Upper lobe of right lung (tissue), 1 donor: Measurements from ENCODE around the gene LAMA4. TPM values are rescaled to one million over a fixed set of nuclear protein-coding genes. Genes with fewer than 3 reads are reported as not detected.
A peak's percentile ranks its signal among the peaks of the same experiment; 100 is the strongest.

Experiments used
- ATAC-seq: fragments of 200-7000 bp; cut with Tn5 transposase; one replicate; pipeline ENCODE4 v1.9.1; 2020; ENCODE audit warnings: mild to moderate bottlenecking, moderate library complexity
- DNase-seq: peaks from one replicate; pipeline ENCODE4 v3.0.0-alpha.2; 2020
- H3K27ac ChIP-seq: fragments of 200-600 bp; one replicate; pipeline ENCODE4 v1.8.0; 2022
- H3K27me3 ChIP-seq: fragments of 200-600 bp; one replicate; pipeline ENCODE4 v1.8.0; 2022; ENCODE audit warnings: mild to moderate bottlenecking
- H3K36me3 ChIP-seq: fragments of 200-600 bp; one replicate; pipeline ENCODE4 v1.8.0; 2022
- H3K4me1 ChIP-seq: fragments of 200-600 bp; one replicate; pipeline ENCODE4 v1.8.0; 2022
- H3K4me3 ChIP-seq: fragments of 200-600 bp; one replicate; pipeline ENCODE4 v1.8.0; 2022; ENCODE audit warnings: mild to moderate bottlenecking
- H3K9me3 ChIP-seq: fragments of 200-600 bp; one replicate; pipeline ENCODE4 v1.8.0; 2022
- intact Hi-C: fragments of 100-400 bp; cut with DNase I; formaldehyde crosslinking; loops from one replicate; pipeline ENCODE4 v1.11.0; 2022
- total RNA-seq: library from RNA; stranded (reverse); fragmentation: NEBNext Ultra II Directional; extraction: Animal tissue kit (Norgen Biotek cat#: 25700); gene quantifications from one replicate; pipeline ENCODE4 v1.2.1, GENCODE V29; 2021
- TF ChIP-seq, protein P1 (sequence below): fragments of 200-600 bp; IDR thresholded peaks from one replicate; pipeline ENCODE4 v1.8.0; 2022; ENCODE audit warnings: antibody characterized with exemption
- donor health status: DM: no; HTN: yes; CAD: no; lungs with severe emphysema.

LAMA4 gene
- total RNA-seq, 1 donor from 2014 or later = 134 TPM

DNA sequence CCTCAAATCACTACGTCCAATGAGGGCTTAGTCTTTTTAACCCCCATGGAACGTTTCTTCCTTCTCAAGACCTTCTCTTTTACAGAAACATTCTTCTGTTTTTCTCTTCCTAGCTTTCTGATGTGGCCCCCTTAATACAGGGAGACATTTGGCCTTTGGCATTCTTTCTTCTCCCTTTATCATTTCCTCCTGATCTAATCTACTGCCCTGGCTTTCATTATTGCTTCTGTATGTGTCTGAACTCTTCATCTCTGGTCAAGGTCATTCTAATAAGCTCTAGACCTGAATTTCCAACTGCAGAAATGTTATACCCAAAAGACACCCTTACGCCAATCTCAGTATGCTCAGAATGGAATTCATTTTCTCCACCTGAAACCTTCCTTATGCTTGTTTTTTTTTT is 18.4 kb upstream of the LAMA4 start:
- Histone ChIP-seq H3K9me3 (no peaks in the 10 kb centered on the region), H3K27me3 (no peaks in the 10 kb centered on the region), H3K4me1 (peaks cover 9% of the 10 kb centered on the region), H3K36me3 (no peaks in the 10 kb centered on the region), H3K4me3 (no peak overlapping the region), H3K27ac (no peak overlapping the region)
- intact Hi-C loops = no loop called here
- DNase-seq (no peak), ATAC-seq (no peak)
- TF ChIP-seq, protein P1, sequence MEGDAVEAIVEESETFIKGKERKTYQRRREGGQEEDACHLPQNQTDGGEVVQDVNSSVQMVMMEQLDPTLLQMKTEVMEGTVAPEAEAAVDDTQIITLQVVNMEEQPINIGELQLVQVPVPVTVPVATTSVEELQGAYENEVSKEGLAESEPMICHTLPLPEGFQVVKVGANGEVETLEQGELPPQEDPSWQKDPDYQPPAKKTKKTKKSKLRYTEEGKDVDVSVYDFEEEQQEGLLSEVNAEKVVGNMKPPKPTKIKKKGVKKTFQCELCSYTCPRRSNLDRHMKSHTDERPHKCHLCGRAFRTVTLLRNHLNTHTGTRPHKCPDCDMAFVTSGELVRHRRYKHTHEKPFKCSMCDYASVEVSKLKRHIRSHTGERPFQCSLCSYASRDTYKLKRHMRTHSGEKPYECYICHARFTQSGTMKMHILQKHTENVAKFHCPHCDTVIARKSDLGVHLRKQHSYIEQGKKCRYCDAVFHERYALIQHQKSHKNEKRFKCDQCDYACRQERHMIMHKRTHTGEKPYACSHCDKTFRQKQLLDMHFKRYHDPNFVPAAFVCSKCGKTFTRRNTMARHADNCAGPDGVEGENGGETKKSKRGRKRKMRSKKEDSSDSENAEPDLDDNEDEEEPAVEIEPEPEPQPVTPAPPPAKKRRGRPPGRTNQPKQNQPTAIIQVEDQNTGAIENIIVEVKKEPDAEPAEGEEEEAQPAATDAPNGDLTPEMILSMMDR = no peak

DNA sequence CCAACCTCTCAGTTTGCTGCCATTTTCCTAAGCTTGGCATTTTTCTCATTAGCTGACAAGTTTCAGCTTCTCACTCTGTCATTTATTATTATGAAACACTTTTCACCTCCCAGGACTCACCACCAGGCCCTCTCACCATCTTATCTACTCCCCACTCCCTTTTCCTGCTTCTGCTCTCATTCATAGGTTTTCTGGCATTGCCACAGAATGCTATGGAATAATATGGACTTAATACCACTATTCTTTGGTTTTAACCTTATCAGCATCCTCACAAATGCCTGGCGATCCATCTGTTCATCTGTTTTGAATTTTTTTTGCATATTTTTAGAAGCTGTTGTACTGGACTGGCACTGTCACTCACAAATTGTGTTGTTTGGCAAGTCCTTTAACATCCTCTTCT is 16.4 kb upstream of the LAMA4 start:
- Histone ChIP-seq H3K4me1 (peaks cover 9% of the 10 kb centered on the region), H3K4me3 (no peak overlapping the region), H3K27ac (no peak overlapping the region), H3K9me3 (no peaks in the 10 kb centered on the region), H3K36me3 (no peaks in the 10 kb centered on the region), H3K27me3 (no peaks in the 10 kb centered on the region)
- intact Hi-C loops = no loop called here
- TF ChIP-seq, protein P1 = no peak
- ATAC-seq = no peak
- DNase-seq = no peak

DNA sequence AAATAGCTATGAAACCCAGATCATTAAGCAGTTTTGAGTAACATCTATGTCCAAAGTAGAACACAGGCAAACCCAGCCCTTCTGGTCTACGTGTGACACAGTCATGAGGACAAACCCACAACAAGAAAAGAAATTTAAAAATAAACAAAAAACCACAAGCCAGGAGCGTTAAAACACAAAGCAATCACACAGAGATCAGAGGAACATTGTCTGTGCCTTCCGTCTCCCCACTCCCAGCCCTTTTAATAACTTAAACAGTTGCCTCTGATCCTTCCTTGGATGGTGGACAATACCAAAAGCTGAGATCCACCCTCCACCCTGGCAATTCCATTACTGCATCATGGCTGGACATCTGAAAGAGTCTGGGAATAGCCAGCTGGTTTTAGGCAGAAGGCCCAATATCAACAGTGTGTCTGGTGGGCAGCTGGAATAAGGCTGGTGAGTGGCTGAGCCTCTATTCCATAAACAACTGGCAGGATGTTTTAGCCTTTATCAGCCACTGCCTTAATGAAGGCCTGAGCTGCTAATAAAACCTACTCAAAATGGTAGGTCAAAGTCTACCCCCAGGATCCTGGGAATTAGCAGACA is 15.7 kb upstream of the LAMA4 start:
- H3K27ac ChIP-seq = no peak overlapping the region
- DNase-seq = no peak

DNA sequence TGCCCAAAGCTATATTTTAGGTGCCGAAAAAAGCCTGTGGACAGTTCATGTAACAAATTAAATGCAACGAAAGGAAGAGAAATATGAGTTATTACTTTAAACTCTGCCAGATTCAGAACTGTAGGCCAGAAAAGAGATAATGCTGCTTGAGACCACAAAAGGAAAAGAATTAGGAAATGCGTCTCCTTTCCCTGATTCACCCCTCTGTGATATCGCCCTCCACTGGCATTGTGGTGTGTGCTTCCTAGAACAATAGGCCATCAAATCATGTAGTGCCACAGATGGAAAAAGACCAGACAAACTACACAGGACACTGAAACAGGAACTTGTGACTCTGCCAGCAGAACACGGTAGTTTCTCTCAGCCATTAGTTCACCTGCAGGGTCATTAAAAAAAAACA is 14.7 kb upstream of the LAMA4 start:
- intact Hi-C loops = no loop called here
- ATAC-seq (no peak), DNase-seq (no peak)
- TF ChIP-seq, protein P1 = peak; percentile 23
- Histone ChIP-seq H3K27me3 (no peaks in the 10 kb centered on the region), H3K4me1 (peaks cover 9% of the 10 kb centered on the region), H3K36me3 (no peaks in the 10 kb centered on the region), H3K4me3 (no peak overlapping the region), H3K27ac (peak overlapping the region; percentile 67), H3K9me3 (no peaks in the 10 kb centered on the region)

More for the DNA sequence above, 15.7 kb upstream of the LAMA4 start:
- H3K4me1 ChIP-seq = peaks cover 9% of the 10 kb centered on the region
- TF ChIP-seq, protein P1 = no peak
- intact Hi-C loops = no loop called here
- H3K36me3 ChIP-seq = no peaks in the 10 kb centered on the region
- ATAC-seq = no peak
- no peaks in the 10 kb centered on the region for H3K27me3 ChIP-seq
- H3K9me3 ChIP-seq = no peaks in the 10 kb centered on the region
- no peak overlapping the region for H3K4me3 ChIP-seq

DNA sequence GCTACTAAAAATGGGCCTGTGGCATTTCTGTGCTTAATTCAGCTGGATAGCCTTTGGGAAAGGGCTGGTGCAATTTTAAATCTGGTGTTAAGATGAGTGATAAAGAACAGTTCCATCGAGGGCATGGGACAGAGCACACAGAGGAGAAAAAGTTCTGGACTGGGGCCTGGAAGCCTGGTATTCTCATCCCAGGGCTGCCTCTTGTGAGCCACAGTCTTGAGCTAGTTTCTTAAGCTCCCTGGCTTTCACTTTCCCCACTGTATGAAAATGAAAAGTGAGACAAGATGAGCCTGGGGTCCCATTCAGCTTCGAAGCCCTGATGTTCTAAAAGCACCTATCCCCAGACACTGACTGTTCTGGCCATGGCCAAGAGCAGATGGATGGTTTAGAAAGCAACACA is 14.3 kb upstream of the LAMA4 start:
- Histone ChIP-seq H3K36me3 (no peaks in the 10 kb centered on the region), H3K4me1 (peaks cover 9% of the 10 kb centered on the region), H3K9me3 (no peaks in the 10 kb centered on the region), H3K27ac (peak overlapping the region; percentile 67), H3K27me3 (no peaks in the 10 kb centered on the region), H3K4me3 (no peak overlapping the region)
- DNase-seq = no peak
- TF ChIP-seq, protein P1 = no peak
- ATAC-seq = no peak
- intact Hi-C loops = no loop called here

DNA sequence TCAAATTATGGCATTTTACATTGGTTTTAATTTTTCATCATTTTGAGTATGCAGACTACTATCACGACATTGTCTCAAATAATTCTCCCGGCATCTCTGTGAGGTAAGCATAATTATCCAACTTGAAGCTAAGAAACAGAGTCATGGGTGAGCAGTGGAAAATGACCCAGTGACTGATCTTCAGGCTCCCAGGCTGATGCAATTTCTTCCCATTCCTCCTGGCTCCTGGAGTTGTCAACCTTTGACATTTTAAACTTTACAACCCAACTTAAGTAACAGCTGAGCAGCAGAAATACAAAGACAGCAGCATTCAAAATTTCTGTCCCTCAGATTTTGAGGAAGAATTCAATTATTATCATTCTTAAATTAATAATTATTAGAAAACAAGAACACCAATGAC is 13.7 kb upstream of the LAMA4 start:
- Histone ChIP-seq H3K4me1 (peaks cover 9% of the 10 kb centered on the region), H3K27me3 (no peaks in the 10 kb centered on the region), H3K27ac (peak overlapping the region; percentile 67), H3K36me3 (no peaks in the 10 kb centered on the region), H3K4me3 (no peak overlapping the region), H3K9me3 (no peaks in the 10 kb centered on the region)
- ATAC-seq = no peak
- no peak for DNase-seq
- TF ChIP-seq, protein P1 = no peak
- intact Hi-C loops = no loop called here
